ENCODE data around the gene CADM1.

GRCh38 chr11:115314330-115314920, 189.8 kb downstream of the CADM1 start:
- TF ChIP-seq, protein P1, sequence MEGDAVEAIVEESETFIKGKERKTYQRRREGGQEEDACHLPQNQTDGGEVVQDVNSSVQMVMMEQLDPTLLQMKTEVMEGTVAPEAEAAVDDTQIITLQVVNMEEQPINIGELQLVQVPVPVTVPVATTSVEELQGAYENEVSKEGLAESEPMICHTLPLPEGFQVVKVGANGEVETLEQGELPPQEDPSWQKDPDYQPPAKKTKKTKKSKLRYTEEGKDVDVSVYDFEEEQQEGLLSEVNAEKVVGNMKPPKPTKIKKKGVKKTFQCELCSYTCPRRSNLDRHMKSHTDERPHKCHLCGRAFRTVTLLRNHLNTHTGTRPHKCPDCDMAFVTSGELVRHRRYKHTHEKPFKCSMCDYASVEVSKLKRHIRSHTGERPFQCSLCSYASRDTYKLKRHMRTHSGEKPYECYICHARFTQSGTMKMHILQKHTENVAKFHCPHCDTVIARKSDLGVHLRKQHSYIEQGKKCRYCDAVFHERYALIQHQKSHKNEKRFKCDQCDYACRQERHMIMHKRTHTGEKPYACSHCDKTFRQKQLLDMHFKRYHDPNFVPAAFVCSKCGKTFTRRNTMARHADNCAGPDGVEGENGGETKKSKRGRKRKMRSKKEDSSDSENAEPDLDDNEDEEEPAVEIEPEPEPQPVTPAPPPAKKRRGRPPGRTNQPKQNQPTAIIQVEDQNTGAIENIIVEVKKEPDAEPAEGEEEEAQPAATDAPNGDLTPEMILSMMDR (conservative IDR thresholded peaks at IDR 0.05; ENCODE audit: low read depth, low read length) = no peak
- no peak for TF ChIP-seq EZH2 (IDR thresholded peaks at IDR 0.05; ENCODE audit: borderline replicate concordance, low read depth, low read length, poor library complexity, severe bottlenecking)
